NCI-H345 (cell line): ENCODE results near the gene AGBL2.
"Not testable (repeated sequence)": the region's sequence is repeated elsewhere in the genome, so short reads cannot be mapped to it uniquely, and the experiment has no call there.

Source experiments
- DNase-seq: peaks from one replicate; lab custom pipeline; 2025; lab: John Stamatoyannopoulos, UW

AGBL2 gene

GRCh38 chr11:47688991-47689390, 26.2 kb downstream of the AGBL2 start:
- no peak for DNase-seq

GRCh38 chr11:47688111-47688510, 27.1 kb downstream of the AGBL2 start:
- no peak for DNase-seq

- DNase-seq, result not testable (repeated sequence)
Observed at GRCh38 chr11:47686704-47687103, 28.5 kb downstream of the AGBL2 start.

GRCh38 chr11:47686151-47686550, 29.0 kb downstream of the AGBL2 start:
- DNase-seq, result no peak

GRCh38 chr11:47675851-47676250, 39.3 kb downstream of the AGBL2 start:
- no peak for DNase-seq

- DNase-seq, result no peak
Observed at GRCh38 chr11:47672283-47672730, 42.9 kb downstream of the AGBL2 start.

GRCh38 chr11:47669856-47670255, 45.3 kb downstream of the AGBL2 start:
- DNase-seq, result no peak

GRCh38 chr11:47668665-47669064, 46.5 kb downstream of the AGBL2 start:
- no peak for DNase-seq

- no peak for DNase-seq
Observed at GRCh38 chr11:47667555-47667954, 47.6 kb downstream of the AGBL2 start.

- no peak for DNase-seq
Observed at GRCh38 chr11:47667135-47667534, 48.0 kb downstream of the AGBL2 start.

- not testable (repeated sequence) for DNase-seq
Observed at GRCh38 chr11:47664936-47665335, 50.2 kb downstream of the AGBL2 start.

GRCh38 chr11:47661245-47661644, 53.9 kb downstream of the AGBL2 start:
- no peak for DNase-seq

- DNase-seq, result no peak
Observed at GRCh38 chr11:47659276-47659675, 55.9 kb downstream of the AGBL2 start.

- no peak for DNase-seq
Observed at GRCh38 chr11:47656260-47656885, 58.8 kb downstream of the AGBL2 start.

GRCh38 chr11:47651818-47652469, 63.2 kb downstream of the AGBL2 start:
- DNase-seq, result no peak

GRCh38 chr11:47649276-47649675, 65.9 kb downstream of the AGBL2 start:
- DNase-seq, result no peak

- DNase-seq, result no peak
Observed at GRCh38 chr11:47646019-47646418, 69.2 kb downstream of the AGBL2 start.

GRCh38 chr11:47645500-47645899, 69.7 kb downstream of the AGBL2 start:
- no peak for DNase-seq

GRCh38 chr11:47642099-47642855, 72.9 kb downstream of the AGBL2 start, which contains the start of gene MTCH2:
Gene MTCH2 (minus strand): TSS chr11:47642559. CDS start chr11:47642465, 94 bp downstream.
- peak; percentile 97 for DNase-seq

- no peak for DNase-seq
Observed at GRCh38 chr11:47641600-47642098, 73.5 kb downstream of the AGBL2 start.

GRCh38 chr11:47640506-47640905, 74.7 kb downstream of the AGBL2 start:
- not testable (repeated sequence) for DNase-seq

GRCh38 chr11:47636331-47636730, 78.8 kb downstream of the AGBL2 start:
- not testable (repeated sequence) for DNase-seq

- DNase-seq, result no peak
Observed at GRCh38 chr11:47631473-47631872, 83.7 kb downstream of the AGBL2 start.
